B cell (primary cell): ENCODE data around the gene E2F2. TPM values are rescaled to one million over a fixed set of nuclear protein-coding genes. Genes with fewer than 3 reads are reported as not detected.

Source experiments
- ATAC-seq: fragments of 200-7000 bp; cut with Tn5 transposase; one replicate; pipeline ENCODE4 v1.10.0; 2021; ENCODE audit warnings: low read depth, mild to moderate bottlenecking, moderate number of reproducible peaks, moderate library complexity
- CTCF ChIA-PET: fragments of 350-600 bp; sonication (Branson Sonifier 250); formaldehyde crosslinking; loops from one replicate; lab custom pipeline; 2021; ENCODE audit warnings: antibody characterized with exemption, inconsistent platforms; lab: Charles Lee
- POLR2A ChIA-PET: fragments of 350-600 bp; sonication (Branson Sonifier 250); formaldehyde crosslinking; loops from one replicate; lab custom pipeline; 2021; ENCODE audit warnings: antibody characterized with exemption; lab: Charles Lee
- DNase-seq: peaks from one replicate; pipeline ENCODE4 v3.0.0; 2013
- H2AFZ ChIP-seq: 2 replicates; pipeline ENCODE4 v1.6.1; 2012; ENCODE audit warnings: mild to moderate bottlenecking, low read depth, low read length; ENCODE audit not compliant: insufficient read depth, poor library complexity, severe bottlenecking
- H3K27ac ChIP-seq, 2 donors: 1 replicate in 1 of 2; 2 replicates in 1 of 2; pipeline ENCODE4 v1.5.1; 2012 to 2013; ENCODE audit warnings: low read length in 2 of 2, mild to moderate bottlenecking in 2 of 2, moderate library complexity in 1 of 2
- H3K27me3 ChIP-seq, 4 experiments: fragments of 200-600 bp in 1 of 4; sonication (generic) in 1 of 4; replicated peaks in 1 of 4; 1 replicate in 2 of 4; 2 replicates in 2 of 4; pipeline versions ENCODE4 v1.6.1 to v1.7.0; 2013 to 2016; ENCODE audit warnings: low read length in 3 of 4, mild to moderate bottlenecking in 2 of 4, mixed read lengths in 1 of 4, moderate library complexity in 1 of 4; ENCODE audit not compliant: insufficient read depth in 4 of 4, control insufficient read depth in 3 of 4; ENCODE audit errors: control extremely low read depth in 1 of 4
- H3K36me3 ChIP-seq, 2 experiments: replicated peaks in 1 of 2; 1 replicate in 1 of 2; 2 replicates in 1 of 2; pipeline versions ENCODE4 v1.6.1 to v1.7.1; 2013; ENCODE audit warnings: low read length in 1 of 2; ENCODE audit not compliant: insufficient read depth in 2 of 2, control insufficient read depth in 1 of 2; ENCODE audit errors: control extremely low read depth in 1 of 2, extremely low read depth in 1 of 2
- H3K4me1 ChIP-seq, 2 donors: fragments of 200-600 bp in 1 of 2; sonication (generic) in 1 of 2; 1 replicate in 1 of 2; 2 replicates in 1 of 2; pipeline versions ENCODE4 v1.5.1 to v1.6.1; 2013 to 2017; ENCODE audit warnings: low read length in 2 of 2; ENCODE audit not compliant: control insufficient read depth in 2 of 2, insufficient read depth in 2 of 2
- H3K4me2 ChIP-seq: replicated peaks from 2 replicates; pipeline ENCODE3; 2012; ENCODE audit warnings: mild to moderate bottlenecking, low read depth, low read length; ENCODE audit not compliant: poor library complexity, severe bottlenecking
- H3K4me3 ChIP-seq, 5 experiments: fragments of 200-600 bp in 1 of 5; sonication (generic) in 1 of 5; 1 replicate in 3 of 5; 2 replicates in 2 of 5; pipeline versions ENCODE4 v1.5.1 to v1.7.0; 2011 to 2016; ENCODE audit warnings: low read length in 4 of 5, mild to moderate bottlenecking in 4 of 5, low read depth in 2 of 5, control low read depth in 1 of 5, moderate library complexity in 1 of 5; ENCODE audit not compliant: insufficient read depth in 1 of 5; ENCODE audit errors: control extremely low read depth in 1 of 5, extremely low read depth in 1 of 5
- H3K79me2 ChIP-seq: fragments of 200-600 bp; sonication (generic); one replicate; pipeline ENCODE4 v1.6.0; 2016; ENCODE audit warnings: low read length; ENCODE audit not compliant: control insufficient read depth, insufficient read depth
- H3K9ac ChIP-seq: fragments of 200-600 bp; sonication (generic); 2 replicates; pipeline ENCODE4 v1.6.1; 2017; ENCODE audit warnings: mild to moderate bottlenecking, low read length, moderate library complexity
- H3K9me3 ChIP-seq, 3 donors: one replicate each; pipeline versions ENCODE4 v1.6.1 to v1.7.1; 2013; ENCODE audit warnings: low read length in 2 of 3; ENCODE audit not compliant: control insufficient read depth in 2 of 3, insufficient read depth in 1 of 3; ENCODE audit errors: control extremely low read depth in 1 of 3
- H4K20me1 ChIP-seq: 2 replicates; pipeline ENCODE4 v1.6.0; 2012; ENCODE audit warnings: mild to moderate bottlenecking, low read length; ENCODE audit not compliant: insufficient read depth, control insufficient read depth, poor library complexity, severe bottlenecking
- H3K27ac Mint-ChIP-seq: one replicate; pipeline ENCODE4 v1.8.0; 2021; ENCODE audit warnings: mixed read lengths
- H3K27me3 Mint-ChIP-seq: one replicate; pipeline ENCODE4 v1.8.0; 2021; ENCODE audit warnings: mixed read lengths
- H3K4me1 Mint-ChIP-seq: one replicate; pipeline ENCODE4 v1.8.0; 2021; ENCODE audit warnings: mixed read lengths
- H3K4me3 Mint-ChIP-seq: one replicate; pipeline ENCODE4 v1.8.0; 2021; ENCODE audit warnings: mixed read lengths
- H3K9me3 Mint-ChIP-seq: one replicate; pipeline ENCODE4 v1.8.0; 2022; ENCODE audit warnings: mixed read lengths; ENCODE audit not compliant: insufficient read depth
- CTCF ChIP-seq: fragments of 200-600 bp; IDR thresholded peaks from one replicate; pipeline ENCODE4 v1.8.0; 2022; ENCODE audit warnings: antibody characterized with exemption, mild to moderate bottlenecking
- EZH2 ChIP-seq: IDR thresholded peaks from 2 replicates; pipeline ENCODE4 v1.6.1; 2012; ENCODE audit warnings: borderline replicate concordance, low read depth, mild to moderate bottlenecking, moderate library complexity, low read length; ENCODE audit not compliant: insufficient read depth, poor library complexity, severe bottlenecking
- WGBS: methylation state at CpG from one replicate; pipeline ENCODE4 v1.1.5; 2013; ENCODE audit warnings: missing lambda C conversion rate; ENCODE audit not compliant: insufficient coverage; 5-methylcytosine and 5-hydroxymethylcytosine counted together
- intact Hi-C: fragments of 100-400 bp; cut with micrococcal nuclease; formaldehyde crosslinking; loops from one replicate; pipeline ENCODE4 v1.10.0; 2022
- polyA plus RNA-seq: library from polyadenylated mRNA; depleted of rRNA; stranded (reverse); fragments of >200 nt; gene quantifications from 2 replicates; pipeline ENCODE4 v1.2.3, GENCODE V29; 2012
- total RNA-seq, 2 donors: library from RNA; stranded (reverse); fragments of 120-200 nt in 1 of 2; gene quantifications; 1 replicate in 1 of 2; 2 replicates in 1 of 2; pipeline versions ENCODE4 v1.2.3 to v1.2.4, GENCODE V29; 2013 to 2022

The E2F2 gene
- total and polyA plus RNA-seq, 2 donors (not counting 1 experiment from before 2014, with no cell fraction given) = 2.4 to 3.2 TPM

- Histone ChIP-seq H3K36me3 (no peaks in the 10 kb centered on the region), H3K4me3 (no peak overlapping the region), H4K20me1 (no peaks in the 10 kb centered on the region), H3K4me1 (no peaks in the 10 kb centered on the region), H3K27ac (no peak overlapping the region), H3K27me3 (no peaks in the 10 kb centered on the region), H3K4me2 (no peak overlapping the region), H2AFZ (no peak overlapping the region), H3K9ac (no peak overlapping the region), H3K9me3 (no peaks in the 10 kb centered on the region), H3K79me2 (no peaks in the 10 kb centered on the region)
- H3K27ac Mint-ChIP-seq = no peak overlapping the region
- intact Hi-C loops = no loop called here
- no peak for ATAC-seq
- no peak for DNase-seq
- H3K9me3 Mint-ChIP-seq = no peaks in the 10 kb centered on the region
- WGBS = 88% methylated on average over 9 of the region's 13 CpGs
- TF ChIP-seq CTCF (no peak), EZH2 (no peak)
- H3K4me1 Mint-ChIP-seq = peaks cover 1% of the 10 kb centered on the region
- POLR2A ChIA-PET = interaction anchor here (0.6 to 2.0 kb wide), 3 partner anchors 18 to 159 kb away, joined by 3 to 5 read pairs (median 4); no protein-coding TSS in a partner anchor
- H3K4me3 Mint-ChIP-seq = no peak overlapping the region
- CTCF ChIA-PET = interaction anchor here (1.2 to 5.2 kb wide), 2 partner anchors 8 to 12 kb away, joined by 3 to 62 read pairs; no protein-coding TSS in a partner anchor
- no peaks in the 10 kb centered on the region for H3K27me3 Mint-ChIP-seq
Measured at GRCh38 chr1:23506376-23507107, 24.5 kb downstream of the E2F2 start.

GRCh38 chr1:23505851-23506250, 25.2 kb downstream of the E2F2 start:
- H3K4me3 Mint-ChIP-seq = no peak overlapping the region

More at GRCh38 chr1:23505851-23506250, 25.2 kb downstream of the E2F2 start:
- H3K27me3 ChIP-seq = no peaks in the 10 kb centered on the region
- H3K27me3 Mint-ChIP-seq = no peaks in the 10 kb centered on the region
- ATAC-seq (no peak), DNase-seq (no peak)
- no peak overlapping the region for H3K4me3 ChIP-seq
- H4K20me1 ChIP-seq = no peaks in the 10 kb centered on the region
- H3K4me1 ChIP-seq = no peaks in the 10 kb centered on the region
- H3K36me3 ChIP-seq = no peaks in the 10 kb centered on the region
- no peak overlapping the region for H3K27ac ChIP-seq
- H3K79me2 ChIP-seq = no peaks in the 10 kb centered on the region
- no peak overlapping the region for H3K9ac ChIP-seq
- POLR2A ChIA-PET = no interaction called here
- H2AFZ ChIP-seq = no peak overlapping the region
- no peaks in the 10 kb centered on the region for H3K9me3 Mint-ChIP-seq
- H3K4me1 Mint-ChIP-seq = peaks cover 1% of the 10 kb centered on the region
- CTCF ChIA-PET = interaction anchor here (5.2 kb wide), 1 partner anchor 8 kb away, joined by 62 read pairs; no protein-coding TSS in a partner anchor
- H3K4me2 ChIP-seq = no peak overlapping the region
- WGBS = 95% methylated on average over 5 of the region's 6 CpGs
- no peak for TF ChIP-seq CTCF
- TF ChIP-seq EZH2 = no peak
- intact Hi-C loops = no loop called here
- no peak overlapping the region for H3K27ac Mint-ChIP-seq
- no peaks in the 10 kb centered on the region for H3K9me3 ChIP-seq
